ENCODE data around the gene TUBGCP6.

The TUBGCP6 gene

DNA sequence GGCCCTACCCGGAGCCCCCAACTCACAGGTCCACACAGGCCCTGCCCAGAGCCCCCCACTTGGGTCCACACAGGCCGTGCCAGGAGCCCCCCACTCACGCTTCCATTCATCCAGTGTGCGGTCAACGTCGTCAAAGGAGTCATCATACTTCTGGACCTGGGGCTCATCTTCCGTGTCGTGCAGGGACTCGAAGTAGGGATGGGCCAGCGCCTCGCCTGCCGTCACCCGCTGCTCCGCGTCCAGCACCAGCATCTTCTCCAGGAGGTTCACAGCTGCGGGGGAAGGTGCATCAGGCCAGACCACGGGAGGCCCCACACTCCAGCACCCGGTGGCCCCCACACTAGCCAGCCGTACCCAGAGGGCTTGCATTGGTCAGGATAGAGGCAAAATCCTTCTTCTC lies 10.3 kb upstream of the TUBGCP6 start:
- H3K27me3 Mint-ChIP-seq, result peaks cover 6% of the 10 kb centered on the region
- DNase-seq (ENCODE audit: low spot score in 2 of 2) (no peak), ATAC-seq (ENCODE audit: low read depth) (no peak)
- H3K36me3 Mint-ChIP-seq, result no peaks in the 10 kb centered on the region
- no peaks in the 10 kb centered on the region for H3K9me3 Mint-ChIP-seq
- no peak overlapping the region for H3K4me3 Mint-ChIP-seq
- no peak overlapping the region for H3K27ac Mint-ChIP-seq
- peaks cover 2% of the 10 kb centered on the region for H3K4me1 Mint-ChIP-seq

DNA sequence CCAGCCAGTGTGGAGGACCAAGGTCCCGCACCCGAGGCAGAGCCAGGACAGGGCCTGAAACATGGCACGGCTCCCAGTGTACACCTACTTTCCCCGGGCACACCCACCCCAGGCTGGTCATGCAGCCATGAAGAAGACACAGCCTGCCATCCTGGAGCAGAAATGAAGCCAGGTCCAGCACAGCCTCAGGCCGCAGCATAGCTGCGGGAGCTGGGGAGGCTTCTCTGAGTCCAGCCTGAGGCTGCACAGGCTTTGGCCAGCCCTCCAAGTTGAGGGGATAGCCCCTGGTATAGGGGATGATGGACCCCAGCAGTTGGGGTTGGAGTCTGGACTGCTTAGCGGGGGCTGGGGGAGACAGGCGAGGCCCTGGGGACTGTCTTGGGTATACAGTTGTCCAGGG lies 9.1 kb upstream of the TUBGCP6 start:
- H3K9me3 Mint-ChIP-seq, result no peaks in the 10 kb centered on the region
- peaks cover 2% of the 10 kb centered on the region for H3K4me1 Mint-ChIP-seq
- no peak overlapping the region for H3K4me3 Mint-ChIP-seq
- DNase-seq (ENCODE audit: low spot score in 2 of 2), result no peak
- H3K27ac Mint-ChIP-seq, result no peak overlapping the region
- ATAC-seq (ENCODE audit: low read depth), result no peak
- peaks cover 5% of the 10 kb centered on the region for H3K27me3 Mint-ChIP-seq
- H3K36me3 Mint-ChIP-seq, result no peaks in the 10 kb centered on the region

DNA sequence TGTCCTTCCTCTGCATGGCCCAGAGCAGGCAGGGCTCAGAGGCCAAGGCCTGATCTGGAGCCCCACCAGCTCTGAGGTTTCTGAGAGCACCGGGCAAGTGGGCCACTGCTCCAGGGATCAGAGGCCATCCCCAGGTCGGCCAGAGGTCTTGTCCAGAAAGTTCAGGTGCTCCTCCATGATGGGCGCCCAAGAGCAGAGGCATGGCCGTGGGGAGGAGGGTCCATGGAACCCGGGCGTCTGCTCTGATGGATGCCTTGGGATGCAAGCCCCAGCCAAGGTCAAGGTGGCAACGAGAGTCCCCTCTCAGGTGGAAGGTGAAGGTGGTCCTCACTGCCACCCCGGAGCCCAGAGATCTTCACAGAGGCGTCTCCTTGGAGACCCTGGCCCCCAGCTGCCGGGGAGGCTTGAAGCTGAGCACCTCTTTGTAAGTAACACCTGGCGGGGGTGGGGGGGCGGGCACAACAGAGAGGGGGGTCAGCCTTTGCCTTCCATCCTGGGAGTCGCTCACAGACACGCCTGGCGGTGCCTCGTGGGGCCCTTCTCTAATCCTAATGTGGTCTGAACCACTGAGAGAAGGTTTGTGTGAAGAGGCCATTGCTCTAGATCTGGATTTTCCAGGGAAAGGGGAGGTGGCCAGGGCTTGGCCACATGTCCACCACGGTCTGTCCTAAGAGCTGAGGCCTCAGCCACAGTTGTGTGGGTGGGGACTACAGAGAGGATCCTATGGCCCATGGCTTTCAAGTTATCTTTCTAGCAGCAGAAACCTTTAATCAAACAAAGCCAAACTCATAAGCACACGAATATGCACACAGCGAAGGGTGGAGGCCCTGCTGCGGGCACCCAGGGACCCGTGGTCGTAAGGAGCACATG lies 8.5 kb upstream of the TUBGCP6 start:
- no peak for ATAC-seq (ENCODE audit: low read depth)
- no peak for DNase-seq (ENCODE audit: low spot score in 2 of 2)
- H3K9me3 Mint-ChIP-seq, result no peaks in the 10 kb centered on the region
- no peak overlapping the region for H3K27ac Mint-ChIP-seq
- no peak overlapping the region for H3K4me3 Mint-ChIP-seq
- H3K36me3 Mint-ChIP-seq, result no peaks in the 10 kb centered on the region
- no peaks in the 10 kb centered on the region for H3K27me3 Mint-ChIP-seq
- H3K4me1 Mint-ChIP-seq, result peaks cover 2% of the 10 kb centered on the region

DNA sequence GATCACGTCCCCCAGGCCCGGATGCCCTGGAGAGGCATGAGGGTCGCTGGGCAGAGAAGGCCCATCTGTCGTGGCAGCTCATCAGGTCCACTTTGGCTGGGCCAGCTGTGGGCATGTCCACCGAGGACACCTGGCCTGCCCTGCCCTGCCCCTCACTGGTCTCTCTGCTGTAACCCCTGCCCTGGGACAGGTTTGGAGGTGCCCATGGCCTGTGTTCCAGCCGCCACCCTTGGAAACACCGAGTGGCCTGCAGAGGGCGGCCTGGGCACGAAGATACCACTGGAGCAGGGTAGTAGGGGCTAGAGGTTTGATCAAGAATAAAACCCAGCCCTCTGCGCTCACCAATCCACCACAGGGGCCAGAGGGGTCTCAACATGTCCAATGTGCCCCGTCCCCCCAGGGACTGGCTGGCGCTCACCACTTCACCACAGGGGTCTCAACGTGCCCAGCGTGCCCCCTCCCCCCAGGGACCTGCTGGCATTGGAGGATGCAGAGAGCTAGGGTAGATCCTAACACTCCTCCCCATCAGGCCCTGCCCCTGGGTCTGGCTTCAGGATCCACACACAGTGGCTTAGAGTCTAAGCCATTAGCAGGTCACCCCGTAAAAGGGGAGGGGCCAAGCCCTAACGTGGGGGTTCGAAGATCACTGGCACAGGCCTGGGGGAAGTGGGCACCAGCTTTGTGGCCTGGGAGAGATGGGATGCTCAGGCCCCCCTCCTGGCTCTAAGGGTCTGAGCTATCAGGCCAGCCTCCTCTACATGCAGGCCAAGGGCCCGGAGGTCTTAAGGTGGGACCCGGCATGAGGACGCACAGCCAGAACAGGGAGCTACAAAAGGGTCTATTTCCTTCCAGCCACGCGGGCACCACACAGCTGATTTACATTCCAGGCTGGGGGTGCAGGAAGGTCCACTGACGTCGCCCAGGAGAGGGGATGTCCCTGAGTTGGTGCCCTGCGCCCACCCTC lies 7.5 kb upstream of the TUBGCP6 start:
- no peaks in the 10 kb centered on the region for H3K27me3 Mint-ChIP-seq
- H3K4me3 Mint-ChIP-seq, result peak overlapping the region; percentile 59
- H3K4me1 Mint-ChIP-seq, result peaks cover 8% of the 10 kb centered on the region
- peak; percentile 67 to 77 for DNase-seq (ENCODE audit: low spot score in 2 of 2)
- H3K36me3 Mint-ChIP-seq, result no peaks in the 10 kb centered on the region
- no peak overlapping the region for H3K27ac Mint-ChIP-seq
- peak; percentile 67 for ATAC-seq (ENCODE audit: low read depth)
- no peaks in the 10 kb centered on the region for H3K9me3 Mint-ChIP-seq

DNA sequence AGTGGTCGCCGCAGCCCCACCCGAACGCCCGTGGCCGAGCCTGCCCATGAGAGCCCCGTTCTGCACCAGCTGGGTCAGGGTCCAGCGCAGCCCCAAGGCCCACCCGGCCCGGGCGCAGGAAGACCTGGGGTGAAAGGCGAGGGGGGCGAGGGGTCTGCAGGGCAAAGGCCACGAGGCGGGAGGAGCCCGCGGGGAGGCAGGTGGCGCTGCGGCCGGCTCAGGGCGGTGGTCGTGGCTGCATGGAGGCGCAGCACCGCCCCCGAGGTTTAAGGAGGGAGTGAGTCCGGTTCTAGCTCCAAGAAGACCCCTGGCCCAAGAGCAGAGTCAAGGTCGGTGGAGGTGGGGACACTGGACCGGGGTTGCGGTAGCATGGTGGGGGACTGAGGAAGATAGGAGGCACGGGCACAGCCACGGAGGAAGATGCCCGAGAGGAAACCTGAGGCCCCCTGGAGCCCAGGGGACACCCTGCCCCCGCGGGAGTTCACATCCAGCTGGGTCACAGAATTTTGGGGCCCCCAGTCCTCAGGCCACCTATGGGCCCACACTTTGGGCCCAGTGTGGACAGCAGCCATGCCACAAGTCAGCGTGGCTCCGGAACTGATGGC lies 6.8 kb upstream of the TUBGCP6 start:
- Mint-ChIP-seq H3K27me3 (no peaks in the 10 kb centered on the region), H3K4me3 (peak overlapping the region; percentile 80), H3K36me3 (no peaks in the 10 kb centered on the region), H3K27ac (peak overlapping the region; percentile 58), H3K4me1 (peaks cover 10% of the 10 kb centered on the region), H3K9me3 (no peaks in the 10 kb centered on the region)
- no peak for DNase-seq (ENCODE audit: low spot score in 2 of 2)
- ATAC-seq (ENCODE audit: low read depth), result peak; percentile 9

DNA sequence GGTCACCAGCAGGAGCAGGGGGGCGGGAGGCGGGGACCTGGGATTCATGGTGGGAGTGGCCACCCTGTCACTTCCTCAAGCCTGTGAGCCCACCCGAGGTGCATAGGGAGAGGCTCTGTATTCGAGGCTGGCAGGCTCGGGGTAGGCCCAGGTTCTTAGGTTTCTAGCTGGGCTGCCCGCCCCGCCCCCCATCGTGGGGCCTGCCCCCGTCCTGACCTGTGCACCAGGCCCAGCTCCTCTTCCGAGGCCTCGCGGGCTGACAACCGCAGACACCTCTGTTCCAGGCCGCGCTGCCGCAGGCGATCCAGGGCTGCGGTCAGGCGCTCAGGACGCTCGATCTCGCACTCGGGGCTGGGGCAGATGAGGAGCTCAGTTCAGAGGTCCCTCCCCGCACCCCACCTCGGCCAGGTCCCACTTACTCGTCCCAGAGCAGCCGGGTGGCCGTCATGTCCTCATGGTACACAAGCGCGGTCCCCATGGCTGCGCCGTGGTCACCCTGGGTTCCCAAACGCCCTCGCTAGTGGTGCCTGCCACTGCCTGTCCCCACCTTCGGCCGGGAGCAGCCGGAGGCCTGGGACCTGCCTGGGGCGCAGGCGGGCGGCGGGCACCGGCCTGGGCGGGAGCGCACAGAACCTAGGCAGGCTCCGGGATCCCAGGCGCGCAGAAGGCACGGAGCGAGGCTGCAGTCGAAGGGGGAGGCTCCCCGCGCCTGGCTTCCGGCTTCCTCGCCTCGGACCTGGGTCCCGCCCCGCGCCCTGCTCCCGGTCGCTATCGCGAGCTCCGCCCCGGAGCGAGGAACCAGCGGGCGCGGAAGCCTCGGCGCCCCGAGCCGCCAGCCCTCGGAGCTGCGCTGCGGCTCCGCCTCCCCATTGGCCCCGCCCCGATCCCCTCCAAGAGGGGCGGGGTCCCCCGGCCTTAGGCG lies 6.0 kb upstream of the TUBGCP6 start, which contains the start of gene HDAC10:
HDAC10 (minus strand) TSS at position 711 of the 922 bp plus-strand sequence; CDS start at position 478, 233 bp downstream.
- Mint-ChIP-seq H3K36me3 (no peaks in the 10 kb centered on the region), H3K4me1 (peaks cover 10% of the 10 kb centered on the region), H3K9me3 (no peaks in the 10 kb centered on the region), H3K4me3 (peak within 1 kb of the TSS; percentile 80), H3K27ac (peak within 1 kb of the TSS; percentile 58), H3K27me3 (no peaks in the 10 kb centered on the region)
- DNase-seq (ENCODE audit: low spot score in 2 of 2), result peak; percentile 64 to 68
- peak; percentile 55 for ATAC-seq (ENCODE audit: low read depth)

DNA sequence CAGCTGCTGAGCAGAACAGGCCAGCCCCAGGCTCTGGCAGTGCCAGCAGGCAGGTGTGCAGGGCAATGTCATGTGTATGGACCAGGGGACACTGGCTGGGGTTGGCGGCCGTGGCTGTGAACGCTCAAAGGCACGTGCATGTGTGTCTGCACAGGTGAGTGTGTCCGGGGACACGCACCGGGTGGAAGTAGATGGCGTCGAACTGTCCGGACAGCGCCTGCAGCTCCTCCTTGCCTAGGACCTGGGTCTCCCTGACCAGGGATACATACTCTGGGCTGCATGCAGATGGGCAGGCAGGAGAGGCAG lies 5.4 kb upstream of the TUBGCP6 start:
- no peaks in the 10 kb centered on the region for H3K36me3 Mint-ChIP-seq
- ATAC-seq (ENCODE audit: low read depth) (no peak), DNase-seq (ENCODE audit: low spot score in 2 of 2) (no peak)
- H3K27me3 Mint-ChIP-seq, result no peaks in the 10 kb centered on the region
- H3K4me3 Mint-ChIP-seq, result peak overlapping the region; percentile 80
- peak overlapping the region; percentile 35 for H3K27ac Mint-ChIP-seq
- H3K9me3 Mint-ChIP-seq, result no peaks in the 10 kb centered on the region
- H3K4me1 Mint-ChIP-seq, result peaks cover 10% of the 10 kb centered on the region

DNA sequence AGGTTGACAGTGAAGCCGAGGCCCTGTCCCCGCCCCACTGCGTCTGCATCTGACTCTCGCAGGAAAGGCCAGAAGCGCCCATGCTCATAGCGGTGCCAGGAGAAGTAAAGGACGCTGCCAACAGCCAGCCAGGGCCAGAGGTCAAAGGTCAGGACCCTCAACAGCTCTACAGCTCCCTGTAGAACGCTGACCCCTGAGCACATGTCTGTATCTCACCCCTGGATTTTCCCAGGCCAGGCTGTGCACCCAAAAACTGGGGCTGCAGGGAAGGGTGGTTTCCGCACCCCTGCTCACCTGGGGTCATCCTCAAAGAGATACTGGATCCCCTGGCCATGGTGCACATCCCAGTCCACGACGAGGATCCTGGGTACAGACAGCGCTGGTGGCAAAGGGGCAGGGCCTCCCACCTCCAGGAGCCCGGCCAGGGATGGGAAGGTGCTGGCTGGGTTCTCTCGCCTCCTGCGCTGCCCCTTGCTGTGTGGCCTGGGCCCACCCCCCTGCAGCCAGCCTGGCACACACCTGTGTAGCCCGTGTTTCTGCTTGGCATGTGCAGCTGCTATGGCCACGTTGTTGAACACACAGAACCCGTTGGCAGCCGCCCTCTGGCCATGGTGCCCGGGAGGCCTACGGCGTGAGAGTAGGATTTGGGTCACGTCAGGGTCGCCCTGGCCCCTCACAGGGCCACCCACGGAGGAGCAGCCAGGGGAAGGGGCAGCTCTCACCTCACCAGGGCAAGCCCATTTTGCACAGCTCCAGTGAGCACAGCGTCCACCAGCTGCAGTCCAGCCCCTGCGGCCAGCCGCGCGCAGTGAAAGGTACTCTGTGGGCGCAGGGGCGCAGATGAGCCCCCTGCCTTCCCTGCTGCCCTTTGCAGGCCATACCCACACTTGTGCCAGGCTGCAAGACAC lies 4.8 kb upstream of the TUBGCP6 start:
- Mint-ChIP-seq H3K9me3 (no peaks in the 10 kb centered on the region), H3K27ac (peak overlapping the region; percentile 35), H3K4me3 (peak overlapping the region; percentile 80), H3K36me3 (peaks cover 3% of the 10 kb centered on the region), H3K4me1 (peaks cover 14% of the 10 kb centered on the region), H3K27me3 (no peaks in the 10 kb centered on the region)
- ATAC-seq (ENCODE audit: low read depth) (no peak), DNase-seq (ENCODE audit: low spot score in 2 of 2) (no peak)

DNA sequence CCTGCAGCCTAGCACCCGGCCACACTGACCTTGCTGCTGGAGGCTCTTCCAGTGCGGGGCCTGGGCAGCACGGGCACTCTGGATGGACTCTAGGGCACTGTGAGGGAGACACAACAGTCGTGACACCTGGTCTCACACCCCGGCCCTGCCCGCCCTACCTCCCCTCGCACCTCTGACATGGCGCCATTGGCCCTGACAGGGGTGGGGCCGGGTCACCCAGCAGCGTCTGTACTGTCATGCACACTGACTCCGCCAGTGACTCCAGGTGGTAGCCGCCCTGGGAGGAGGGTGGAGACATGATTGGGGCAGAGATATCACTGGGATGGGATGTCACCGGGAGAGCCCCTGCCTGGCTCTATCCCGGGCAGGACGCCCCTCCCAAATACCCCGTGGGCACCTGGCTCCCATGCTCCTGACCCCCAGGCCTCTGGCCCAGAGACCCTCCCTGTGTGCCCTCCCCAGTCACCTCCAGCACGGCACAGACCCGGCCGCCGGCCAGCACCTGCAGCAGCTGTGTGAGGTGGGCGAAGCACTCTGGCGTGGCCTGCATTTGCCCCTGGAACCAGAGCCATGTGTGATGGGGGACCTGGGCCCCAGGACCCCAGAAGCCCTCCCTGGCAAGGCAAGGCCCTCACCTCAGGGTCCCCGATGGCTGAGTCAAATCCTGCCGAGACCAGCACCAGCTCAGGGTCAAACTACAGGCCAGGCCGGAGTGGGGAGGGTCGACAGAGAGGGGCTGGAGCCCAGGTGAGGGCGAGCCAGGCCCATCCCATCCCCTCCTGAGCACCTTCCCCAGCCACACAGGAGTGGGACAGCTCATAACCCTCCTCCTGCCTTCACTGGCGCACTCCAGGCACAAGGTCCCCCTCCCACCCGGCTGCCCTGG lies 3.6 kb upstream of the TUBGCP6 start:
- DNase-seq (ENCODE audit: low spot score in 2 of 2) (no peak), ATAC-seq (ENCODE audit: low read depth) (no peak)
- no peaks in the 10 kb centered on the region for H3K27me3 Mint-ChIP-seq
- peaks cover 3% of the 10 kb centered on the region for H3K36me3 Mint-ChIP-seq
- peak overlapping the region; percentile 18 for H3K4me3 Mint-ChIP-seq
- peak overlapping the region; percentile 85 for H3K27ac Mint-ChIP-seq
- peaks cover 17% of the 10 kb centered on the region for H3K4me1 Mint-ChIP-seq
- H3K9me3 Mint-ChIP-seq, result no peaks in the 10 kb centered on the region

DNA sequence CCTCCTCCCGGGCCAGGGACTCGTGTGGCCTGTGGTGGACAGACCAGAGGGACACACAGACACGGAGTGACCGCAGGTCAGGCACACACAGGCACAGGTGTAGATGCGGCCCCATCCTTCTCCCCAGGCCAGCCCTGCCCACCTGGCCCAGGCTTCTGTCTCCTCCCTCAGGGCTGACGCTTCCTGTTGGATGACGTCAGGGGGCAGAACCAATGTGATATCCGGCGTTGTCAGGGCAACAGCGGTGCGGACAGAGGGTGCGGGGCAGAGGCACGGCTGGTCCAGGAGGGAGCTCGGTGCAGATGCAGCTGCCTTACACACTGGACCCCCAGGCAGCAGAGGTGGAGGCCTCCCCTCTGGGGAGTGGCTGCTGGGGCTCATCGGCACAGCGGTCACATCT lies 2.9 kb upstream of the TUBGCP6 start:
- Mint-ChIP-seq H3K36me3 (peaks cover 3% of the 10 kb centered on the region), H3K4me3 (peak overlapping the region; percentile 18), H3K27me3 (no peaks in the 10 kb centered on the region), H3K27ac (peak overlapping the region; percentile 85), H3K9me3 (no peaks in the 10 kb centered on the region), H3K4me1 (peaks cover 19% of the 10 kb centered on the region)
- DNase-seq (ENCODE audit: low spot score in 2 of 2), result peak; percentile 63 to 71
- peak; percentile 50 for ATAC-seq (ENCODE audit: low read depth)

DNA sequence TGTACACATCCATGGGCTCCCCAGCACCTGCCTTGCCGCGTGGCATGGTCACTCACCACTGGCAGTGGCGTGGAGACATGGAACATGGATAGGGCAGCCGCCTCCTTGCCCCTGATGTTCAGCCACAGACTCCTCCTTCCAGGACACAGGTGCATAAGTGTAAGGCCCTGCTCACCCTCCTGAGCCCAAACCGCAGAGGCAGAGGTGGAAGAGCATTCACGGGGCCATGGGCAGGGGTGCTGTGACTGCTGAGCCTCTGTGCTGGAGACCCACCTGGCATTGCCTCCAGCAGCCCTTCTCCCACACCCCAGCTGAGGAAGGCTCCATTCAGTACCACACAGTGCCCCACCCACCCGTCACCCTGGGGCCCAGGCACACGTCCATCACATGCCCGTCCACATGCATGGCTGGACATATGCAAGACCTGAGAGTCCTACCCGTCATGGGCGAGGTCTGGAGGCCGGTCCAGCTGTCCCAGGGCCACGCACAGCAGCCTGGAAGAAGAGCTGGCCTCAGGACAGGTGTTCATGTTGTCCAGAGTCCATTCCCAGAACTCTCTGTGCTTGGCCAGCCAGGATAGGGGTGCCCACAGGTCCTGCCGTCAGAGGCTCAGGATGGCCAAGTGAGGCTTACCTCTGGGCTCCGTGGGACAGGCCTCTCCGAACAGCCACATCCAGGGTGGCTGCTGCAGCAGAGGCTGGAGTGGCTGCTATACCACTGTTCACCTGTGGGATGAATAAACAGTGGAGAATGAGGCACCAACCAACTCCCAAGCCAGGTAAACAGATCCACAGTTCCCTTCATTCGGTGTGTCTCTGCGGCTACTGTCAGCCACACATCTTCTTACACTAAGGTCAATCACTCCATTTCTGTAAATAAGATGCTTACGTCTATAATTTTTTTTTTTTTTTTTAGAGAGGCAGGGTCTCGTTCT lies 1.7 kb upstream of the TUBGCP6 start:
- ATAC-seq (ENCODE audit: low read depth), result no peak
- peaks cover 24% of the 10 kb centered on the region for H3K4me1 Mint-ChIP-seq

More for the DNA sequence above, 1.7 kb upstream of the TUBGCP6 start:
- peak overlapping the region; percentile 96 for H3K27ac Mint-ChIP-seq
- peak overlapping the region; percentile 98 for H3K4me3 Mint-ChIP-seq
- H3K27me3 Mint-ChIP-seq, result no peaks in the 10 kb centered on the region
- H3K9me3 Mint-ChIP-seq, result no peaks in the 10 kb centered on the region
- no peak for DNase-seq (ENCODE audit: low spot score in 2 of 2)
- peaks cover 3% of the 10 kb centered on the region for H3K36me3 Mint-ChIP-seq
